ENCODE data around the gene RCL1. TPM values are rescaled to one million over a fixed set of nuclear protein-coding genes. Genes with fewer than 3 reads are reported as not detected.

Gene RCL1
- total RNA-seq, 1 donor from 2014 or later, result 15.6 TPM

- H3K36me3 Mint-ChIP-seq, result no peaks in the 10 kb centered on the region
- TF ChIP-seq, protein P1, sequence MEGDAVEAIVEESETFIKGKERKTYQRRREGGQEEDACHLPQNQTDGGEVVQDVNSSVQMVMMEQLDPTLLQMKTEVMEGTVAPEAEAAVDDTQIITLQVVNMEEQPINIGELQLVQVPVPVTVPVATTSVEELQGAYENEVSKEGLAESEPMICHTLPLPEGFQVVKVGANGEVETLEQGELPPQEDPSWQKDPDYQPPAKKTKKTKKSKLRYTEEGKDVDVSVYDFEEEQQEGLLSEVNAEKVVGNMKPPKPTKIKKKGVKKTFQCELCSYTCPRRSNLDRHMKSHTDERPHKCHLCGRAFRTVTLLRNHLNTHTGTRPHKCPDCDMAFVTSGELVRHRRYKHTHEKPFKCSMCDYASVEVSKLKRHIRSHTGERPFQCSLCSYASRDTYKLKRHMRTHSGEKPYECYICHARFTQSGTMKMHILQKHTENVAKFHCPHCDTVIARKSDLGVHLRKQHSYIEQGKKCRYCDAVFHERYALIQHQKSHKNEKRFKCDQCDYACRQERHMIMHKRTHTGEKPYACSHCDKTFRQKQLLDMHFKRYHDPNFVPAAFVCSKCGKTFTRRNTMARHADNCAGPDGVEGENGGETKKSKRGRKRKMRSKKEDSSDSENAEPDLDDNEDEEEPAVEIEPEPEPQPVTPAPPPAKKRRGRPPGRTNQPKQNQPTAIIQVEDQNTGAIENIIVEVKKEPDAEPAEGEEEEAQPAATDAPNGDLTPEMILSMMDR (conservative IDR thresholded peaks at IDR 0.05), result no peak
- H3K4me3 Mint-ChIP-seq, result no peak overlapping the region
- H3K4me1 Mint-ChIP-seq (ENCODE audit: unreplicated experiment), result peaks cover 5% of the 10 kb centered on the region
- no peaks in the 10 kb centered on the region for H3K9me3 Mint-ChIP-seq
- H3K27me3 Mint-ChIP-seq, result no peaks in the 10 kb centered on the region
- DNase-seq (ENCODE audit: extremely low spot score, unreplicated experiment), result no peak
- no peak overlapping the region for H3K27ac Mint-ChIP-seq
Observed at GRCh38 chr9:4822057-4822456, 29.3 kb downstream of the RCL1 start.

- DNase-seq (ENCODE audit: extremely low spot score, unreplicated experiment), result no peak
- H3K27ac Mint-ChIP-seq, result no peak overlapping the region
- no peaks in the 10 kb centered on the region for H3K9me3 Mint-ChIP-seq
- H3K4me1 Mint-ChIP-seq (ENCODE audit: unreplicated experiment), result peaks cover 5% of the 10 kb centered on the region
- H3K36me3 Mint-ChIP-seq, result no peaks in the 10 kb centered on the region
- TF ChIP-seq, protein P1 (conservative IDR thresholded peaks at IDR 0.05), result no peak
- H3K4me3 Mint-ChIP-seq, result no peak overlapping the region
- H3K27me3 Mint-ChIP-seq, result no peaks in the 10 kb centered on the region
Observed at GRCh38 chr9:4826417-4827166, 33.8 kb downstream of the RCL1 start.

- TF ChIP-seq, protein P1 (conservative IDR thresholded peaks at IDR 0.05), result no peak
- Mint-ChIP-seq H3K27ac (no peak overlapping the region), H3K4me1 (ENCODE audit: unreplicated experiment) (no peaks in the 10 kb centered on the region)
Observed at GRCh38 chr9:4827224-4827623, 34.5 kb downstream of the RCL1 start.

DNA sequence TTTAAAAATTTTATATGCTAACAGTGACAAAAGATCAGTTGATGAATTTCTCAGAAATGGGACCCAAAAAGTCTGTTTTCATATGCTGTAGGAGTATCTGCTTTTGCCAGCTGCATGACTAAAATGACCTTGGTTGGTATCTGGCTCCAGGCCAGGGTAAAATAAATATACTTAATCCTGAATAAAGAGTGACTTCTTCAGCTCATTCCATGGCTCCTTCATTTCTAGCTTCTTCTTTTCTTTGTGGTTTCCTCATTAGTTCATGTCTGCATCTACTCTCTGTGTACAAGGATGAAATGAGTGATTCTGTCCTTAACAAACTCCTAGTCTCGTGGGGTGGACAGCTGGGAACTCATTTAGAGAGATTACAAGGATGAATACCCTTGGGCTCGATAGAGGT lies 36.0 kb downstream of the RCL1 start:
- peaks cover 14% of the 10 kb centered on the region for H3K36me3 Mint-ChIP-seq
- DNase-seq (ENCODE audit: extremely low spot score, unreplicated experiment), result no peak
- H3K4me3 Mint-ChIP-seq, result no peak overlapping the region
- H3K9me3 Mint-ChIP-seq, result no peaks in the 10 kb centered on the region
- TF ChIP-seq, protein P1 (conservative IDR thresholded peaks at IDR 0.05), result no peak
- no peak overlapping the region for H3K27ac Mint-ChIP-seq
- no peaks in the 10 kb centered on the region for H3K4me1 Mint-ChIP-seq (ENCODE audit: unreplicated experiment)
- no peaks in the 10 kb centered on the region for H3K27me3 Mint-ChIP-seq

More at GRCh38 chr9:4827224-4827623, 34.5 kb downstream of the RCL1 start:
- Mint-ChIP-seq H3K36me3 (peaks cover 5% of the 10 kb centered on the region), H3K27me3 (no peaks in the 10 kb centered on the region), H3K4me3 (no peak overlapping the region), H3K9me3 (no peaks in the 10 kb centered on the region)
- DNase-seq (ENCODE audit: extremely low spot score, unreplicated experiment), result no peak

DNA sequence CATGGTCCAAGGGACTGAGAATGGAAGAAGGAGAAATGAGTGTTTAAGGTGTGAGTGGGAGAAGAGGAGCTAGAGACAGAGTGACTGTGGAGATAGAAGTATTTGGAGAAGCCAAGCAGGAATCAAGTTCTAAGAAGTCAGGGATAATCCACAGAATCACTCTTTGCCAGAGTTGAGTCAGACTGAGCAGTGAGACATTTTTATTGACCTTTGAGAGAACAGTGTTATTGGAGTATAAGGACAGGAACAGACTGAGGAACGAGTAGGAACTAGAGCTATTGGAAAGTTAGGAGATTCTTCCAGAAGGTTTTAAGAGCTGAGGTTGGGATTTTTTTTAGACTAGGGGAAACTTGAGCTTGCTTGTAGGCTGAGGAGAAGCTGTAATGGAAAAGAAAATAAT lies 37.2 kb downstream of the RCL1 start:
- Mint-ChIP-seq H3K9me3 (no peaks in the 10 kb centered on the region), H3K4me3 (no peak overlapping the region), H3K36me3 (peaks cover 26% of the 10 kb centered on the region), H3K4me1 (ENCODE audit: unreplicated experiment) (no peaks in the 10 kb centered on the region), H3K27me3 (no peaks in the 10 kb centered on the region), H3K27ac (no peak overlapping the region)
- DNase-seq (ENCODE audit: extremely low spot score, unreplicated experiment), result no peak
- TF ChIP-seq, protein P1 (conservative IDR thresholded peaks at IDR 0.05), result no peak
